Thyroid gland (tissue), 4 donors: Measurements from ENCODE around the gene MB21D2.

Source experiments
- POLR2A ChIP-seq, 2 donors: fragments of 450-650 bp; IDR thresholded peaks; one replicate each; pipeline ENCODE4 v1.6.1; 2017; ENCODE audit warnings: antibody characterized with exemption in 2 of 2, mild to moderate bottlenecking in 2 of 2, moderate library complexity in 1 of 2
- TF ChIP-seq, protein P1 (sequence below), 6 experiments: fragments of 200-600 bp in 3 of 6; fragments of 450-650 bp in 3 of 6; sonication (generic) in 3 of 6; IDR thresholded peaks; one replicate each; pipeline ENCODE4 v1.5.1; 2016 to 2019; ENCODE audit warnings: antibody characterized with exemption in 6 of 6, mild to moderate bottlenecking in 2 of 6, inconsistent platforms in 1 of 6, moderate library complexity in 1 of 6

DNA sequence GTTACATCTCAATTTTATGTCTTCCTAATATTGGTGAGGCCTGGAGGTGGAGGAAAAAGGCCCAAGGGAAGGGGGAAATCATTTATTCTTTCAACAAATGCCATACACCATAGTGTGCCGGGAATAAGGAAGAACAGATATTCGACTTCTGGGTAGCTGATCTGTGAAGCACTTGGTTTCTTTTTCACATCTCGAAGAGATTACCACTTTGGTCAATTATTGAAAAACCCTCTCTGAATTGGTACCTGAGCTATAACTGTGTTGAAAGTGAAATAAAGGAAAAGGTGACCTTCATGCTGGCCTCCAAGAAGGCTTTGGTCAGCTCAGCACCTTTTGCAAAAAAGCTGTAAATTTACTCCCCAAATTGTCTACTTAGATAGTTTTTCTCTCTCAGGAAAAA is 14.2 kb upstream of the MB21D2 start:
- TF ChIP-seq, protein P1, sequence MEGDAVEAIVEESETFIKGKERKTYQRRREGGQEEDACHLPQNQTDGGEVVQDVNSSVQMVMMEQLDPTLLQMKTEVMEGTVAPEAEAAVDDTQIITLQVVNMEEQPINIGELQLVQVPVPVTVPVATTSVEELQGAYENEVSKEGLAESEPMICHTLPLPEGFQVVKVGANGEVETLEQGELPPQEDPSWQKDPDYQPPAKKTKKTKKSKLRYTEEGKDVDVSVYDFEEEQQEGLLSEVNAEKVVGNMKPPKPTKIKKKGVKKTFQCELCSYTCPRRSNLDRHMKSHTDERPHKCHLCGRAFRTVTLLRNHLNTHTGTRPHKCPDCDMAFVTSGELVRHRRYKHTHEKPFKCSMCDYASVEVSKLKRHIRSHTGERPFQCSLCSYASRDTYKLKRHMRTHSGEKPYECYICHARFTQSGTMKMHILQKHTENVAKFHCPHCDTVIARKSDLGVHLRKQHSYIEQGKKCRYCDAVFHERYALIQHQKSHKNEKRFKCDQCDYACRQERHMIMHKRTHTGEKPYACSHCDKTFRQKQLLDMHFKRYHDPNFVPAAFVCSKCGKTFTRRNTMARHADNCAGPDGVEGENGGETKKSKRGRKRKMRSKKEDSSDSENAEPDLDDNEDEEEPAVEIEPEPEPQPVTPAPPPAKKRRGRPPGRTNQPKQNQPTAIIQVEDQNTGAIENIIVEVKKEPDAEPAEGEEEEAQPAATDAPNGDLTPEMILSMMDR (IDR thresholded peaks at IDR 0.05) = no peak
- TF ChIP-seq POLR2A (IDR thresholded peaks at IDR 0.05) = no peak
